ENCODE results near the gene CRISP1. TPM values are rescaled to one million over a fixed set of nuclear protein-coding genes. Genes with fewer than 3 reads are reported as not detected.

CRISP1 gene
- total and polyA plus RNA-seq, 2 of the 4 experiments (the other 2 are of a cell fraction): not detected

DNA sequence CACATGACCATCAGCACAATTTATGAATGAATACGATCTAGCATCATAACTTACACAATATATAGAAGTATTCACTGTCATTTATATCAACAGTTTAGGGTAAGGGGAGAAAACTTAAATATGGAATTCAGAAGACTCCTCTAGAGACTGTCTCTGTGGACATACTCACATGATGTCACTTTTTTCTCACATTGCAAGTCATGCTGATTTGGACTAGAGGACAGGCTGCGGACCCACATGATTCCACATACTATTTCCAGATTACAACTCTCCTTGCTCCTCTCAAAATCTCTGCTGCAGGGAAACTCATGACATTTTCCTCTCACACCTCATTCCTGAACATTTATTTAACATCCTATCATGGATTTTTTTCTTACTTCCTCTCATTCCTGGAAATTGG lies 13.4 kb downstream of the CRISP1 start:
- dilution Hi-C loops (cut with HindIII; ENCODE audit: low sequenced_read_pairs, unreplicated experiment): no loop called here

More for the DNA sequence above, 13.4 kb downstream of the CRISP1 start:
- Histone ChIP-seq H4K20me1 (ENCODE audit: insufficient read depth, low read length) (no peaks in the 10 kb centered on the region), H3K56ac (ENCODE audit: extremely low read depth, insufficient read depth, low read length) (no peak overlapping the region), H2AK5ac (ENCODE audit: low read depth, low read length) (no peak overlapping the region), H3K9me1 (ENCODE audit: insufficient read depth, low read length) (no peaks in the 10 kb centered on the region), H4K91ac (ENCODE audit: insufficient read depth, low read depth, low read length) (no peak overlapping the region), H3K9ac (ENCODE audit: low read depth, low read length) (no peak overlapping the region), H3K9me3 (ENCODE audit: control insufficient read depth, insufficient read depth, low read length) (no peaks in the 10 kb centered on the region), H2AFZ (replicated peaks; ENCODE audit: low read length, poor library complexity) (no peak overlapping the region), H3K4me3 (ENCODE audit: insufficient read depth, low read depth, low read length) (no peak overlapping the region), H2BK5ac (ENCODE audit: low read depth, low read length, poor library complexity, severe bottlenecking) (no peak overlapping the region), H3K4me2 (ENCODE audit: low read depth, low read length) (no peak overlapping the region), H4K5ac (ENCODE audit: low read depth, low read length) (no peak overlapping the region), H2AK9ac (replicated peaks; ENCODE audit: low read depth, low read length, poor library complexity) (no peak overlapping the region), H3K18ac (ENCODE audit: low read depth, low read length) (no peak overlapping the region), H2BK120ac (ENCODE audit: low read depth, low read length) (no peak overlapping the region), H3K79me1 (ENCODE audit: low read depth in 1 of 2, low read length in 2 of 2) (no peaks in the 10 kb centered on the region), H3K27ac (ENCODE audit: insufficient read depth, low read length) (no peak overlapping the region), H4K8ac (ENCODE audit: low read depth in 2 of 2, low read length in 2 of 2) (no peak overlapping the region), H3K36me3 (ENCODE audit: control insufficient read depth, insufficient read depth, low read length) (no peaks in the 10 kb centered on the region), H3K23ac (ENCODE audit: low read depth, low read length) (no peak overlapping the region), H3K4ac (ENCODE audit: low read depth, low read length) (no peak overlapping the region), H3K14ac (replicated peaks; ENCODE audit: low read depth, low read length) (no peak overlapping the region), H2BK15ac (ENCODE audit: low read depth, low read length) (no peak overlapping the region), H3K27me3 (ENCODE audit: control insufficient read depth, insufficient read depth, low read length) (no peaks in the 10 kb centered on the region), H3K4me1 (ENCODE audit: control insufficient read depth, insufficient read depth, low read length) (no peaks in the 10 kb centered on the region), H2BK20ac (ENCODE audit: low read depth, low read length) (no peak overlapping the region)
- DNase-seq (no peak), ATAC-seq (ENCODE audit: low read depth) (no peak)
- TF ChIP-seq MAZ (IDR thresholded peaks at IDR 0.05; ENCODE audit: borderline replicate concordance, low read depth, low read length) (no peak), CEBPB (IDR thresholded peaks at IDR 0.05; ENCODE audit: low read depth, low read length) (no peak), SMC3 (IDR thresholded peaks at IDR 0.05; ENCODE audit: low read depth, low read length) (no peak), POLR2A (IDR thresholded peaks at IDR 0.05; ENCODE audit: low read depth, low read length) (no peak), MXI1 (IDR thresholded peaks at IDR 0.05; ENCODE audit: borderline replicate concordance, low read depth, low read length) (no peak), RFX5 (IDR thresholded peaks at IDR 0.05; ENCODE audit: low read depth, low read length) (no peak), NFE2L2 (IDR thresholded peaks at IDR 0.05; ENCODE audit: low read depth, low read length) (no peak), RAD21 (IDR thresholded peaks at IDR 0.05; ENCODE audit: low read length) (no peak), RCOR1 (IDR thresholded peaks at IDR 0.05; ENCODE audit: insufficient replicate concordance, low read length) (no peak), FOS (IDR thresholded peaks at IDR 0.05; ENCODE audit: low read depth, low read length) (no peak), MAFK (IDR thresholded peaks at IDR 0.05; ENCODE audit: low read depth, low read length) (no peak)
- TF ChIP-seq, protein P1, sequence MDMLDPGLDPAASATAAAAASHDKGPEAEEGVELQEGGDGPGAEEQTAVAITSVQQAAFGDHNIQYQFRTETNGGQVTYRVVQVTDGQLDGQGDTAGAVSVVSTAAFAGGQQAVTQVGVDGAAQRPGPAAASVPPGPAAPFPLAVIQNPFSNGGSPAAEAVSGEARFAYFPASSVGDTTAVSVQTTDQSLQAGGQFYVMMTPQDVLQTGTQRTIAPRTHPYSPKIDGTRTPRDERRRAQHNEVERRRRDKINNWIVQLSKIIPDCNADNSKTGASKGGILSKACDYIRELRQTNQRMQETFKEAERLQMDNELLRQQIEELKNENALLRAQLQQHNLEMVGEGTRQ (IDR thresholded peaks at IDR 0.05; ENCODE audit: low read depth, low read length): no peak
- TF ChIP-seq, protein P2, sequence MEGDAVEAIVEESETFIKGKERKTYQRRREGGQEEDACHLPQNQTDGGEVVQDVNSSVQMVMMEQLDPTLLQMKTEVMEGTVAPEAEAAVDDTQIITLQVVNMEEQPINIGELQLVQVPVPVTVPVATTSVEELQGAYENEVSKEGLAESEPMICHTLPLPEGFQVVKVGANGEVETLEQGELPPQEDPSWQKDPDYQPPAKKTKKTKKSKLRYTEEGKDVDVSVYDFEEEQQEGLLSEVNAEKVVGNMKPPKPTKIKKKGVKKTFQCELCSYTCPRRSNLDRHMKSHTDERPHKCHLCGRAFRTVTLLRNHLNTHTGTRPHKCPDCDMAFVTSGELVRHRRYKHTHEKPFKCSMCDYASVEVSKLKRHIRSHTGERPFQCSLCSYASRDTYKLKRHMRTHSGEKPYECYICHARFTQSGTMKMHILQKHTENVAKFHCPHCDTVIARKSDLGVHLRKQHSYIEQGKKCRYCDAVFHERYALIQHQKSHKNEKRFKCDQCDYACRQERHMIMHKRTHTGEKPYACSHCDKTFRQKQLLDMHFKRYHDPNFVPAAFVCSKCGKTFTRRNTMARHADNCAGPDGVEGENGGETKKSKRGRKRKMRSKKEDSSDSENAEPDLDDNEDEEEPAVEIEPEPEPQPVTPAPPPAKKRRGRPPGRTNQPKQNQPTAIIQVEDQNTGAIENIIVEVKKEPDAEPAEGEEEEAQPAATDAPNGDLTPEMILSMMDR (conservative IDR thresholded peaks at IDR 0.05; ENCODE audit: low read depth, low read length): no peak
- ChIA-PET POLR2A (ENCODE audit: unreplicated experiment) (no interaction called here), CTCF (no interaction called here)
- WGBS, 2 experiments (ENCODE audit: extremely low coverage in 2 of 2, insufficient read length in 1 of 2): 50% methylated on average over 1 of the region's 2 CpGs; no CpG with 5 or more reads in 1 of the 2 experiments
- intact Hi-C loops (cut with micrococcal nuclease): no loop called here
- in situ Hi-C loops (cut with MboI; ENCODE audit: low sequenced_read_pairs): no loop called here
- no TSS peak for BruUV-seq (replicated peaks)

All from IMR-90 (cell line).